Measurements from ENCODE around the gene LRRC8E. TPM values are rescaled to one million over a fixed set of nuclear protein-coding genes. Genes with fewer than 3 reads are reported as not detected.

The LRRC8E gene
- total and polyA plus RNA-seq, 4 donors = 1.8 to 3.3 (median 2.4) TPM; not detected in 1

DNA sequence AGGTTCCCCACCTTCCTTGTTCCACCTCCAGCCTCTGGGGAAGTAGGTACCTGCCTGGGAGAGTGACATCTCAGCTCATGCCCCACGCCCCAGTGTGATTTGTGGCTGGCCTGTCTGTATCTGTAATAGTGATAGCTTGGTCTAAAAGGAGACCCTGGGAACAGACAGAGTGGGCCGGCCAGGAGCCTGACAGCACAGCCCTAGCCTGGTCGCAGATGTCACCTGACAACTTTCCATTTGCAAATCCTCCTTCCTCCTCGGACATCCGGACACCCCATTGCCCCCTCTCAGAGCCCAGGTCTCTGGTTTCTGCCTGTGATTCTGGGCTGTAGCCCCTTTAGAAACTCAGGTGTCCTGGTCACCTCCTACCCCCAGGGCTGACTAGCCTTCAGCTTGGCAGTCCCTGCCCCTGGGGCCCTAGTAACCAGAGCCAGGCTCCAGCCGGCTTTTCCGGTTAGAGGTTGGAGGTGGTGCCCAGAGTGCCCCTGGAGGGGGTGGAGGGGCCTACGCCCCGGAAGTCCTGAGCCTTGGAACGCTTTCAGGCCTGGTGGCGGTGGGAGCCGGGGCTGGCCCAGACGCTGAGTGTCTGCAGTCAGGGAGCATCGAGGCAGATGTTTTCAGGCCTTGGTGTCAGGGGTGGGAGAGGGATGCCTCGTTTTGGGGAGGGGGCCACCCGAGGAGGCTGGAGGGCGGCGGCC, 6.5 kb downstream of the LRRC8E start:
- Histone ChIP-seq H3K27ac (ENCODE audit: low read depth in 1 of 2, low read length in 2 of 2) (no peak overlapping the region), H3K4me1 (ENCODE audit: control insufficient read depth in 4 of 4, insufficient read depth in 4 of 4, low read length in 3 of 4) (peaks cover 5 to 15% (median 7%) of the 10 kb centered on the region in 4 donors), H3K36me3 (ENCODE audit: control insufficient read depth in 4 of 4, insufficient read depth in 3 of 4, low read depth in 1 of 4, low read length in 3 of 4) (no peaks in the 10 kb centered on the region), H3K9me3 (ENCODE audit: control insufficient read depth in 4 of 4, low read length in 3 of 4) (no peaks in the 10 kb centered on the region), H3K9ac (ENCODE audit: low read depth in 1 of 2, low read length in 2 of 2) (no peak overlapping the region), H3K27me3 (ENCODE audit: control insufficient read depth in 4 of 4, insufficient read depth in 4 of 4, low read length in 3 of 4) (no peaks in the 10 kb centered on the region), H3K4me3 (ENCODE audit: low read depth in 1 of 3, low read length in 3 of 3) (no peak overlapping the region)
- WGBS = 80% methylated on average over 18 of the region's 18 CpGs
- DNase-seq (ENCODE audit: low spot score) = no peak
- no peak for TF ChIP-seq EGR1 (IDR thresholded peaks at IDR 0.05; ENCODE audit: low read depth in 2 of 2)

GRCh38 chr19:7895565-7895964, 7.3 kb downstream of the LRRC8E start:
- DNase-seq (ENCODE audit: low spot score) = no peak
- Histone ChIP-seq H3K27me3 (ENCODE audit: control insufficient read depth in 4 of 4, insufficient read depth in 4 of 4, low read length in 3 of 4) (no peaks in the 10 kb centered on the region), H3K9ac (ENCODE audit: low read depth in 1 of 2, low read length in 2 of 2) (no peak overlapping the region), H3K4me1 (ENCODE audit: control insufficient read depth in 4 of 4, insufficient read depth in 4 of 4, low read length in 3 of 4) (peaks cover 3 to 11% (median 6%) of the 10 kb centered on the region in 4 donors), H3K4me3 (ENCODE audit: low read depth in 1 of 3, low read length in 3 of 3) (no peak overlapping the region), H3K27ac (ENCODE audit: low read depth in 1 of 2, low read length in 2 of 2) (no peak overlapping the region), H3K36me3 (ENCODE audit: control insufficient read depth in 4 of 4, insufficient read depth in 3 of 4, low read depth in 1 of 4, low read length in 3 of 4) (no peaks in the 10 kb centered on the region), H3K9me3 (ENCODE audit: control insufficient read depth in 4 of 4, low read length in 3 of 4) (no peaks in the 10 kb centered on the region)
- WGBS = 94% methylated on average over 13 of the region's 13 CpGs
- TF ChIP-seq, protein P1, sequence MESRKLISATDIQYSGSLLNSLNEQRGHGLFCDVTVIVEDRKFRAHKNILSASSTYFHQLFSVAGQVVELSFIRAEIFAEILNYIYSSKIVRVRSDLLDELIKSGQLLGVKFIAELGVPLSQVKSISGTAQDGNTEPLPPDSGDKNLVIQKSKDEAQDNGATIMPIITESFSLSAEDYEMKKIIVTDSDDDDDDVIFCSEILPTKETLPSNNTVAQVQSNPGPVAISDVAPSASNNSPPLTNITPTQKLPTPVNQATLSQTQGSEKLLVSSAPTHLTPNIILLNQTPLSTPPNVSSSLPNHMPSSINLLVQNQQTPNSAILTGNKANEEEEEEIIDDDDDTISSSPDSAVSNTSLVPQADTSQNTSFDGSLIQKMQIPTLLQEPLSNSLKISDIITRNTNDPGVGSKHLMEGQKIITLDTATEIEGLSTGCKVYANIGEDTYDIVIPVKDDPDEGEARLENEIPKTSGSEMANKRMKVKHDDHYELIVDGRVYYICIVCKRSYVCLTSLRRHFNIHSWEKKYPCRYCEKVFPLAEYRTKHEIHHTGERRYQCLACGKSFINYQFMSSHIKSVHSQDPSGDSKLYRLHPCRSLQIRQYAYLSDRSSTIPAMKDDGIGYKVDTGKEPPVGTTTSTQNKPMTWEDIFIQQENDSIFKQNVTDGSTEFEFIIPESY (IDR thresholded peaks at IDR 0.05) = no peak
- TF ChIP-seq, protein P2, sequence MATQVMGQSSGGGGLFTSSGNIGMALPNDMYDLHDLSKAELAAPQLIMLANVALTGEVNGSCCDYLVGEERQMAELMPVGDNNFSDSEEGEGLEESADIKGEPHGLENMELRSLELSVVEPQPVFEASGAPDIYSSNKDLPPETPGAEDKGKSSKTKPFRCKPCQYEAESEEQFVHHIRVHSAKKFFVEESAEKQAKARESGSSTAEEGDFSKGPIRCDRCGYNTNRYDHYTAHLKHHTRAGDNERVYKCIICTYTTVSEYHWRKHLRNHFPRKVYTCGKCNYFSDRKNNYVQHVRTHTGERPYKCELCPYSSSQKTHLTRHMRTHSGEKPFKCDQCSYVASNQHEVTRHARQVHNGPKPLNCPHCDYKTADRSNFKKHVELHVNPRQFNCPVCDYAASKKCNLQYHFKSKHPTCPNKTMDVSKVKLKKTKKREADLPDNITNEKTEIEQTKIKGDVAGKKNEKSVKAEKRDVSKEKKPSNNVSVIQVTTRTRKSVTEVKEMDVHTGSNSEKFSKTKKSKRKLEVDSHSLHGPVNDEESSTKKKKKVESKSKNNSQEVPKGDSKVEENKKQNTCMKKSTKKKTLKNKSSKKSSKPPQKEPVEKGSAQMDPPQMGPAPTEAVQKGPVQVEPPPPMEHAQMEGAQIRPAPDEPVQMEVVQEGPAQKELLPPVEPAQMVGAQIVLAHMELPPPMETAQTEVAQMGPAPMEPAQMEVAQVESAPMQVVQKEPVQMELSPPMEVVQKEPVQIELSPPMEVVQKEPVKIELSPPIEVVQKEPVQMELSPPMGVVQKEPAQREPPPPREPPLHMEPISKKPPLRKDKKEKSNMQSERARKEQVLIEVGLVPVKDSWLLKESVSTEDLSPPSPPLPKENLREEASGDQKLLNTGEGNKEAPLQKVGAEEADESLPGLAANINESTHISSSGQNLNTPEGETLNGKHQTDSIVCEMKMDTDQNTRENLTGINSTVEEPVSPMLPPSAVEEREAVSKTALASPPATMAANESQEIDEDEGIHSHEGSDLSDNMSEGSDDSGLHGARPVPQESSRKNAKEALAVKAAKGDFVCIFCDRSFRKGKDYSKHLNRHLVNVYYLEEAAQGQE (IDR thresholded peaks at IDR 0.05) = no peak
- TF ChIP-seq SP1 (IDR thresholded peaks at IDR 0.05) = no peak
- TF ChIP-seq, protein P3, sequence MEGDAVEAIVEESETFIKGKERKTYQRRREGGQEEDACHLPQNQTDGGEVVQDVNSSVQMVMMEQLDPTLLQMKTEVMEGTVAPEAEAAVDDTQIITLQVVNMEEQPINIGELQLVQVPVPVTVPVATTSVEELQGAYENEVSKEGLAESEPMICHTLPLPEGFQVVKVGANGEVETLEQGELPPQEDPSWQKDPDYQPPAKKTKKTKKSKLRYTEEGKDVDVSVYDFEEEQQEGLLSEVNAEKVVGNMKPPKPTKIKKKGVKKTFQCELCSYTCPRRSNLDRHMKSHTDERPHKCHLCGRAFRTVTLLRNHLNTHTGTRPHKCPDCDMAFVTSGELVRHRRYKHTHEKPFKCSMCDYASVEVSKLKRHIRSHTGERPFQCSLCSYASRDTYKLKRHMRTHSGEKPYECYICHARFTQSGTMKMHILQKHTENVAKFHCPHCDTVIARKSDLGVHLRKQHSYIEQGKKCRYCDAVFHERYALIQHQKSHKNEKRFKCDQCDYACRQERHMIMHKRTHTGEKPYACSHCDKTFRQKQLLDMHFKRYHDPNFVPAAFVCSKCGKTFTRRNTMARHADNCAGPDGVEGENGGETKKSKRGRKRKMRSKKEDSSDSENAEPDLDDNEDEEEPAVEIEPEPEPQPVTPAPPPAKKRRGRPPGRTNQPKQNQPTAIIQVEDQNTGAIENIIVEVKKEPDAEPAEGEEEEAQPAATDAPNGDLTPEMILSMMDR (IDR thresholded peaks at IDR 0.05; ENCODE audit: low read depth, low read length, missing input control) = no peak

DNA sequence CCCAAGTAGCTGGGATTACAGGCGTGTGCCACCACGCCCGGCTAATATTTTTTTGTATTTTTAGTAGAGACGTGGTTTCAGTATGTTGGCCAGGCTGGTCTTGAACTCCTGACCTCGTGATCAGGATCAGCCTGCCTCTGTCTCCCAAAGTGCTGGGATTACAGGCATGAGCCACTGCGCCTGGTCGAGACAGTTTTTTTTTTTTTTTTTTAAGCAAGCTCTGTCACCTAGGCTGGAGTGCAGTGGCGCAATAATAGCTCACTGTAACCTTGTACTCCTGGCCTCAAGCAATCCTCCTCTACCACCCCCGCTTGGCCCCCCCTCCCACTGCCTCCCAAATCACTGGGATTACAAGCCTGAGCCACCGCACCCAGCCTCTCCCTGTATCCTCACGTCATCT, 9.0 kb downstream of the LRRC8E start:
- peak; percentile 43 for DNase-seq (ENCODE audit: low spot score)

More for the DNA sequence above, 9.0 kb downstream of the LRRC8E start:
- no peaks in the 10 kb centered on the region for H3K36me3 ChIP-seq (ENCODE audit: control insufficient read depth in 4 of 4, insufficient read depth in 3 of 4, low read depth in 1 of 4, low read length in 3 of 4)
- no peaks in the 10 kb centered on the region for H3K9me3 ChIP-seq (ENCODE audit: control insufficient read depth in 4 of 4, low read length in 3 of 4)
- WGBS = 48% methylated on average over 11 of the region's 11 CpGs
- no peak overlapping the region for H3K9ac ChIP-seq (ENCODE audit: low read depth in 1 of 2, low read length in 2 of 2)
- no peak overlapping the region for H3K4me3 ChIP-seq (ENCODE audit: low read depth in 1 of 3, low read length in 3 of 3)
- no peaks in the 10 kb centered on the region for H3K27me3 ChIP-seq (ENCODE audit: control insufficient read depth in 4 of 4, insufficient read depth in 4 of 4, low read length in 3 of 4)
- peaks cover 3 to 16% (median 10%) of the 10 kb centered on the region in 4 donors for H3K4me1 ChIP-seq (ENCODE audit: control insufficient read depth in 4 of 4, insufficient read depth in 4 of 4, low read length in 3 of 4)
- no peak for TF ChIP-seq MAX (IDR thresholded peaks at IDR 0.05)
- TF ChIP-seq ATF3 (IDR thresholded peaks at IDR 0.05) = no peak
- TF ChIP-seq YY1 (IDR thresholded peaks at IDR 0.05) = peak; percentile 24
- TF ChIP-seq, protein P2 (IDR thresholded peaks at IDR 0.05) = no peak
- TF ChIP-seq GABPA (IDR thresholded peaks at IDR 0.05 in 1 of 2, conservative IDR thresholded peaks at IDR 0.05 in 1 of 2) = no peak
- TF ChIP-seq RXRA (IDR thresholded peaks at IDR 0.05) = peak in 1 of 2 donors; percentile 74
- peak; percentile 79 to 95 for TF ChIP-seq EGR1 (IDR thresholded peaks at IDR 0.05; ENCODE audit: low read depth in 2 of 2)
- peak; percentile 65 to 76 for TF ChIP-seq HNF4A (conservative IDR thresholded peaks at IDR 0.05)
- peak in 1 of 2 donors; percentile 20 for TF ChIP-seq RAD21 (IDR thresholded peaks at IDR 0.05)
- H3K27ac ChIP-seq (ENCODE audit: low read depth in 1 of 2, low read length in 2 of 2) = no peak overlapping the region
